Esophagus (tissue), 2 donors: ENCODE measurements around the gene VPS13D. TPM values are rescaled to one million over a fixed set of nuclear protein-coding genes. Genes with fewer than 3 reads are reported as not detected.

ENCODE experiments used
- H3K27ac ChIP-seq, 2 donors: one replicate each; pipeline ENCODE4 v1.5.1; 2013; ENCODE audit warnings: low read depth in 2 of 2, mild to moderate bottlenecking in 2 of 2, inconsistent platforms in 1 of 2, low read length in 1 of 2, moderate library complexity in 1 of 2
- H3K27me3 ChIP-seq, 2 donors: one replicate each; pipeline ENCODE4 v1.6.1; 2013; ENCODE audit warnings: low read length in 2 of 2, control low read depth in 1 of 2, mild to moderate bottlenecking in 1 of 2; ENCODE audit not compliant: insufficient read depth in 2 of 2, control insufficient read depth in 1 of 2
- H3K36me3 ChIP-seq, 2 donors: one replicate each; pipeline ENCODE4 v1.6.1; 2013; ENCODE audit warnings: low read length in 1 of 2; ENCODE audit not compliant: control insufficient read depth in 2 of 2, insufficient read depth in 2 of 2
- H3K4me1 ChIP-seq, 2 donors: one replicate each; pipeline ENCODE4 v1.6.1; 2013; ENCODE audit warnings: low read length in 1 of 2; ENCODE audit not compliant: control insufficient read depth in 2 of 2, insufficient read depth in 2 of 2
- H3K4me3 ChIP-seq, 2 donors: one replicate each; pipeline ENCODE4 v1.5.1; 2013; ENCODE audit warnings: low read length in 2 of 2, mild to moderate bottlenecking in 2 of 2, low read depth in 1 of 2, moderate library complexity in 1 of 2
- H3K9me3 ChIP-seq, 2 donors: one replicate each; pipeline ENCODE4 v1.6.1; 2013; ENCODE audit warnings: mild to moderate bottlenecking in 2 of 2, low read depth in 1 of 2, low read length in 1 of 2, moderate library complexity in 1 of 2; ENCODE audit not compliant: control insufficient read depth in 2 of 2, insufficient read depth in 1 of 2
- WGBS, 2 donors: extraction: QIAGEN DNeasy Blood & Tissue Kit; methylation state at CpG; one replicate each; pipeline ENCODE4 v1.1.7; 2013; 5-methylcytosine and 5-hydroxymethylcytosine counted together
- polyA plus RNA-seq, 2 donors: library from polyadenylated mRNA; stranded (reverse); fragments of 200-250 nt; gene quantifications; one replicate each; pipeline ENCODE4 v1.2.3, GENCODE V29; 2013
- donor health status: healthy with polysubstance abuse.
- donor health status: Bipolar disorder and iron deficiency.

The VPS13D gene
- polyA plus RNA-seq, 2 donors = 26.3 to 36.9 TPM

DNA sequence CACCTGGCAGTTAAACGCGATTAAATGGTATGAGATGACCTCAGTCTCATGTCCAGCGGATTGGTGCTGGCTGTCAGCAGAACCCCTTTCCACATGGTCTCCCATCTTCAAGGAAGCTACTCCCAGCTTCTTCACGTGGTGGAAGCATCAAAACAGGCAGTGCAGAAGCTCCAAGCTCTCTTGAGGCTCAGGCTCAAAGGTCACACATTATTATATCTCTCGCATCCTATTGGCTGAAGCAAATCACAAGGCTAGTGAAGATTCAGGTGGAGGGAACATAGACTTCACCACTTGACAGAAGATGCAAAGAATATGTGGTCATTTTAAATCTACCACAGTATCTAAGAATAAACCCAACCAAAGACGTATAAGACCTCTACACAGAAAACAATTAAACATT is 181.9 kb downstream of the VPS13D start:
- WGBS, 2 donors = 96 to 97% methylated on average over 6 of the region's 6 CpGs
- no peaks in the 10 kb centered on the region for H3K4me1 ChIP-seq
- H3K9me3 ChIP-seq = peaks cover 0 to 2% of the 10 kb centered on the region in 2 donors
- no peaks in the 10 kb centered on the region for H3K27me3 ChIP-seq
- no peak overlapping the region for H3K27ac ChIP-seq
- H3K4me3 ChIP-seq = no peak overlapping the region
- peaks cover under 1 to 3% of the 10 kb centered on the region in 2 donors for H3K36me3 ChIP-seq

DNA sequence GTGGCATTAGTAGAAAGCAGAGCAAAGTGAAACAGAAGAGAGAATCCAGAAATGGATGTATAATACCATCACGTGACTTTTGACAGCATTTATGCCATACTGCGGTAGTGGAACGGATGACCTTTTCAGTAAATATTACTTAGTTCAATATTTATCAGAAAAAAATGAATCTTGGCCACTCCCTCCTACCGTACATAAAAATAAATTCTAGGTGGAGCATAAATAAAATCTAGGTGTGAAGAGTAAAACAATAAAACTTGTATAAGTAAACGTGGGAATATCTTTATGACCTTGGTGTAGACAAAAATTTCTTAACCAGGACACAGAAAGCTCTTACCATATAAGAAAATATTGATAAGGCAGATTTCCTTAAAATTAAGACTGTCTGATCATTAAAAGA is 182.6 kb downstream of the VPS13D start:
- H3K4me3 ChIP-seq = no peak overlapping the region
- no peaks in the 10 kb centered on the region for H3K27me3 ChIP-seq
- peaks cover 0 to 2% of the 10 kb centered on the region in 2 donors for H3K9me3 ChIP-seq
- WGBS, 2 donors = 92 to 96% methylated on average over 5 of the region's 5 CpGs
- H3K4me1 ChIP-seq = no peaks in the 10 kb centered on the region
- H3K27ac ChIP-seq = no peak overlapping the region
- H3K36me3 ChIP-seq = peaks cover 3 to 5% of the 10 kb centered on the region in 2 donors

DNA sequence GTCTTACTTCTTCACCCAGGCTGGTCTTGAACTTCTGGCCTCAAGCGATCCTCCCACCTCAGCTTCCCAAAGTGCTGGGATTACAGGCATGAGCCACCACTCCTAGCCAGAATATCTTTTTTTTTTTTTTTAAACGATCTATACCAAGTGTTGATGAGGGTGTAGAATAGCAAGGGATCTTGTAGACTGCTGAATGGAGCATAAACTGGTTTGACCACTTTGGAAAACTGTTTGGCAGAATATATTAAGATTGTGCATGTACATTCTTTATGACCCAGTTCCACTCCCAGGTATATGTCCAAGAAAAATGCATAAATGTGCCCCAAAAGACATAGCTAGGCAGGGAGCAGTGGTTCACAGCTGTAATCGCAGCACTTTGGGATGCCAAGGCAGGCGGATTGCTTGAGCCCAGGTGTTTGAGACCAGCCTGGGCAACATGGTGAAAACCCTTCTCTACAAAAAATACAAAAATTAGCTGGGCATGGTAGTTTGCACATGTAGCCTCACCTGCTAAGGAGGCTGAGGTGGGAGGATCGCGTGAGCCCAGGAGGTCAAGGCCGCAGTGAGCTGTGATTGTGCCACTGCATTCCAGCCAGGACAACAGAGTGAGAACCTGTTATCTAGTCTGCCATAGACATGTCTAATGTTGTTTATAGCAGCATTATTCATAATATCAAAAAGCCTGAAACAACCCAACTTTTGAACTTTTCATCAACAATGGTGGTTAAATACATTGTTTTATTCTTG is 184.0 kb downstream of the VPS13D start:
- WGBS, 2 donors = 86 to 89% methylated on average over 7 of the region's 7 CpGs

DNA sequence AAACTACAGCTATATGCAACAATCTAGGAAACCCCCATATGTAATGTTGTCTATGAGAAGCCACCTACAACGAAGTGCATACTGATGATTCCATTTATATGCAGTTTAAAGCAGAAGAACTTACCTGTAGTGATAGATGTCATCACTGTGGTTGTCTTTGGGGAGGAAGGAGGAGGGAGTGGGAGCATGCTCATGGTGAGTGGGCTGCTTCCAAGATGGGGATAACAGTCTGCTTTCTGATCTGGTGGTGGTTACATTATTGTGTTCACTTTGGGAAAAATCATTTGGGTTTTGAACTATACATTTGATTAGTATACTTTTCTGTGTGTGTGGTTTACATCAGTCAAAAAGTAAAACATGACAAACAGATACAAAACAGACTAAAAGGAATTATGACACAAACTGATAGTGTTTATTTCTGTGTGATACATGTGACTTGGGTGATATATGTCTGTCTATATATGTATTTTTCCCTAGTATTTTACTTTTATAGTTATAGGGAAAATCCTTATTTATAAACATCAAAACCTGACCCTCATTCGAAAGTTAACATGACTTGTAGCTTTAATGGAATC is 184.7 kb downstream of the VPS13D start:
- H3K27ac ChIP-seq = no peak overlapping the region
- H3K27me3 ChIP-seq = no peaks in the 10 kb centered on the region
- no peaks in the 10 kb centered on the region for H3K4me1 ChIP-seq
- H3K9me3 ChIP-seq = peaks cover 0 to 2% of the 10 kb centered on the region in 2 donors
- peaks cover 3 to 5% of the 10 kb centered on the region in 2 donors for H3K36me3 ChIP-seq
- 90 to 92% methylated on average over 2 of the region's 2 CpGs for WGBS, 2 donors
- no peak overlapping the region for H3K4me3 ChIP-seq

More for the DNA sequence above, 184.0 kb downstream of the VPS13D start:
- H3K27ac ChIP-seq = peak overlapping the region in 1 of 2 donors; percentile 54
- no peak overlapping the region for H3K4me3 ChIP-seq
- peaks cover 3 to 5% of the 10 kb centered on the region in 2 donors for H3K36me3 ChIP-seq
- H3K4me1 ChIP-seq = no peaks in the 10 kb centered on the region
- peaks cover 0 to 2% of the 10 kb centered on the region in 2 donors for H3K9me3 ChIP-seq
- H3K27me3 ChIP-seq = no peaks in the 10 kb centered on the region

DNA sequence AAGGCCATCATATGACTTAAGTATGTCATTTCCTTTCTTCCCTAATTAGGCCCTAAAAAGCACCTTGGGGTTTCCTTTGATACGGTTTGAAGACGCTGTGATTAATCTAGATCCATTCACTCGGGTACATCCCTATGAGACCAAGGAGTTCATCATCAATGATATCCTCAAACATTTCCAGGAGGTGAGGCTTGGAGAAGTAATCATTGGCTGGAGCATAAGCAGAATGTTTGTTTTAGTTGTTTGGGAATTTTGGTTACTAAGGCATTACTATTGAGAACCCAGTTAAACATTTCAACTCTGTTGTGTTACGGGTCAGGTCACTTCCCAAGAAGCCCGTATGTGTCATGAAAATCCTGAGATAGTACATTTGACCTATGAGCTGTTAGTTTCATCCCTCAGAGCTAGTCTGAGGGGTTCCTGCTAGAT is 185.2 kb downstream of the VPS13D start:
- H3K9me3 ChIP-seq = peaks cover 0 to 2% of the 10 kb centered on the region in 2 donors
- no peak overlapping the region for H3K4me3 ChIP-seq
- H3K27ac ChIP-seq = no peak overlapping the region
- H3K27me3 ChIP-seq = no peaks in the 10 kb centered on the region
- 56 to 72% methylated on average over 5 of the region's 5 CpGs for WGBS, 2 donors
- no peaks in the 10 kb centered on the region for H3K4me1 ChIP-seq
- peaks cover 3 to 5% of the 10 kb centered on the region in 2 donors for H3K36me3 ChIP-seq

DNA sequence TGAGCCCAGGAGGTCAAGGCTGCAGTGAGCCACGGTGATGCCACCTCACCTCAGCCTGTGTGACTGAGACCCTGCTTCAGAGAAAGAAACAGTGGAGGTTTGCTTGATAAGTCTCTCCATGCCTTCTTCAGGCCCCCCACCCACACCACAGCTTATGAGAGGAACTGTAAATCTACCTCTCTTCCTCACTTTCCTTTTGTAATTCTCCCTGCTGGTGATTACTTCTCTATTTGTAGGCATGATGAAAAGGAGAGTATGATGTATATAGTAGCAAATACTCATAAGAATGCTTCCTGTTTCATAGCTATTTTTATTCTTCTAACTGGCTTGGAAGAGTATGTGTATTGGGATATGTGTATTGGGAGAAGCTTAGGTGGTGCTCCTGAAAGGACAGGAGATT is 186.3 kb downstream of the VPS13D start:
- no peak overlapping the region for H3K27ac ChIP-seq
- H3K4me1 ChIP-seq = no peaks in the 10 kb centered on the region
- H3K27me3 ChIP-seq = no peaks in the 10 kb centered on the region
- WGBS, 2 donors = 87 to 100% methylated on average over 1 of the region's 1 CpG
- no peak overlapping the region for H3K4me3 ChIP-seq
- H3K9me3 ChIP-seq = peaks cover 0 to 2% of the 10 kb centered on the region in 2 donors
- peaks cover 3 to 5% of the 10 kb centered on the region in 2 donors for H3K36me3 ChIP-seq

DNA sequence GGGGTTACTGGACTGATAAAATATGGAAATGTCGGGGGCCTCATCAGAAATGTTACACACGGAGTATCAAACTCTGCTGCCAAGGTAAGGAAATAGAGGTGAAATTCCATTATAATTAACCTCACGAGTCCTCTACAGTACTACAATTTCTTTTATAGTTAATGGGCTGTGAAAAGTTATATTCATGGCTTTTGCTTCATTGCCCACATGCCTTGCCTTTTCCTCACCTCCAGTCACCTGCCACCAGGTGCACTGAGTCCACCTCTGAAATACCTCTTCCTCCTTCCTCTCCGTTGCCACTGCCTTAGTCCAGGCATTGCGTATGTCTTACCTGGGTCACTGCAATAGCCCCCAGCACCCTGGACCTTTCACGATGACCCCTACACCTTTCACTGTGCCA is 186.9 kb downstream of the VPS13D start:
- Histone ChIP-seq H3K9me3 (peaks cover 0 to under 1% of the 10 kb centered on the region in 2 donors), H3K4me1 (no peaks in the 10 kb centered on the region), H3K36me3 (peaks cover under 1 to 5% of the 10 kb centered on the region in 2 donors), H3K27me3 (no peaks in the 10 kb centered on the region), H3K4me3 (no peak overlapping the region), H3K27ac (no peak overlapping the region)
- WGBS, 2 donors = 86 to 88% methylated on average over 6 of the region's 6 CpGs

DNA sequence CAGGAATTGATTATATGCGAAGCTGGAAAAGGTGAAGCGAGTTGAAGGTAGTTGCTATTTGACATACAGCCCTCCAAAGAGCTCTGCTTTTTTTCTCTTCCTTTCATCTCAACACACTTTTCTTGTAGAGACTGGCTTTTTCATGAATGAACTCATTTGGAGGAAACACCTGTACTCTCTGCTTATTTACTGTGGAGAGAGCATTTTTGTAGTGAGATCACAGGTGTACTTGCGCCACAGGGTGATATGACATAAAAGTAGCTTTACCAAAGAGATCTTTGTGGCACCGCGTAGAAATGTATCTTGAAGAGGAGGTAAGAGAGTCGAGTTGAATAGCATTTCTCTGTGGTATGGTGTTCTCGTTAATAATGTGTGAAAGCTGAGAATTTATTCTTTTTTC is 187.6 kb downstream of the VPS13D start:
- H3K27me3 ChIP-seq = no peaks in the 10 kb centered on the region
- H3K27ac ChIP-seq = no peak overlapping the region
- 92 to 93% methylated on average over 7 of the region's 7 CpGs for WGBS, 2 donors
- H3K4me3 ChIP-seq = no peak overlapping the region
- no peaks in the 10 kb centered on the region for H3K9me3 ChIP-seq
- H3K36me3 ChIP-seq = peaks cover 0 to 5% of the 10 kb centered on the region in 2 donors
- H3K4me1 ChIP-seq = no peaks in the 10 kb centered on the region

DNA sequence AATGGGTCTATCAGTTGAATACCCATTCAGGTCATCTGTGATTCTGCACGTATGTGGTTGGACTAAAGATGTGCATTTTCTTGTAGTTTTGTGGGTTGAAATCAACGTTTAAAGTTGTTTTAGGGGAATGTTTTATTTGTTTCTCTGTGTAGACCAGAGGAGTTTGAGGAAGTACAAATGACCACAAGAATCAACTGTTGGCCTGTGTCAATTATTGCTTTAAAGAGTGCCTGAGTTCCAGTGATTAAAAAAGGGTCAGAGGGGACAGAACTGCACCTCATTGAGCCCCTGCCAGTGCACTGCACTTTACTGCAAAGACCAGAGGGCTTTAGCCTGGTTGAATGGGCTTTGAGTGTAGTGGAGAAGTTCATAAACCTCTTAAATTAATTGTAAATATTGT is 190.3 kb downstream of the VPS13D start:
- Histone ChIP-seq H3K9me3 (no peaks in the 10 kb centered on the region), H3K4me3 (no peak overlapping the region), H3K36me3 (peaks cover 2 to 5% of the 10 kb centered on the region in 2 donors), H3K27me3 (no peaks in the 10 kb centered on the region), H3K27ac (no peak overlapping the region), H3K4me1 (no peaks in the 10 kb centered on the region)
- 84 to 87% methylated on average over 2 of the region's 2 CpGs for WGBS, 2 donors

DNA sequence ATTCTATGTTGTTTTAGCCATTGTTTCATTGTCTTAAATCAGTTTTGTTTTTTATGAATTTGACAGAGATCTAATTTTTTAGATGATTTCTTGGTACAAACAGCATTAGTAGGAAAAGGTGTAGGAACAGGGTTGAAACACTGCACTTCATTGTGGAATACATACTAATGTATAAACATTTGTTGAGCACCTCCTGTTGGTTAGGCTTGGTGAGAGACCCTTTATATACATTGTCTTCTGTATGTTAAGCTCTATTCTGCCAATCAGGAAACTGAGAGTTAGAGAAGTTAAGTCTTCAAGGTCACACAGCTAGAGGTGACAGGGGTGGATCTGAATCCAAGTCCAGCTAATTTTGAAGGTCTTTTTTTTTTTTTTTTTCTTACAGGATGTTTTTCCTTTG is 192.7 kb downstream of the VPS13D start:
- Histone ChIP-seq H3K4me1 (no peaks in the 10 kb centered on the region), H3K9me3 (no peaks in the 10 kb centered on the region), H3K27me3 (no peaks in the 10 kb centered on the region), H3K4me3 (no peak overlapping the region), H3K36me3 (peaks cover 0 to 2% of the 10 kb centered on the region in 2 donors), H3K27ac (no peak overlapping the region)
